ENCODE measurements around the gene ZNF630. TPM values are rescaled to one million over a fixed set of nuclear protein-coding genes. Genes with fewer than 3 reads are reported as not detected.

The ZNF630 gene
- polyA plus RNA-seq, 1 donor from 2014 or later: 2.3 TPM

- no peak overlapping the region for H3K4me2 ChIP-seq (ENCODE audit: low read length)
- no peaks in the 10 kb centered on the region for H3K79me2 ChIP-seq (replicated peaks; ENCODE audit: insufficient read depth, low read length)
- no peak overlapping the region for H3K9ac ChIP-seq (ENCODE audit: low read length)
- no peaks in the 10 kb centered on the region for H4K20me1 ChIP-seq (ENCODE audit: insufficient read depth)
- H3F3A ChIP-seq (ENCODE audit: insufficient read depth, low read length, poor library complexity, severe bottlenecking): no peaks in the 10 kb centered on the region
- H2AFZ ChIP-seq (ENCODE audit: low read depth, low read length): no peak overlapping the region
- TF ChIP-seq MXI1 (conservative IDR thresholded peaks at IDR 0.05; ENCODE audit: poor library complexity, severe bottlenecking) (no peak), EZH2 (IDR thresholded peaks at IDR 0.05; ENCODE audit: borderline replicate concordance, insufficient read depth, low read length, poor library complexity, severe bottlenecking) (no peak), EP300 (conservative IDR thresholded peaks at IDR 0.05; ENCODE audit: poor library complexity, severe bottlenecking) (no peak), REST (IDR thresholded peaks at IDR 0.05; ENCODE audit: borderline replicate concordance) (no peak), RAD21 (conservative IDR thresholded peaks at IDR 0.05) (no peak), TAF1 (IDR thresholded peaks at IDR 0.05; ENCODE audit: low read depth) (no peak), SMC3 (conservative IDR thresholded peaks at IDR 0.05; ENCODE audit: poor library complexity) (no peak), POLR2AphosphoS5 (IDR thresholded peaks at IDR 0.05) (no peak)
- TF ChIP-seq, protein P1, sequence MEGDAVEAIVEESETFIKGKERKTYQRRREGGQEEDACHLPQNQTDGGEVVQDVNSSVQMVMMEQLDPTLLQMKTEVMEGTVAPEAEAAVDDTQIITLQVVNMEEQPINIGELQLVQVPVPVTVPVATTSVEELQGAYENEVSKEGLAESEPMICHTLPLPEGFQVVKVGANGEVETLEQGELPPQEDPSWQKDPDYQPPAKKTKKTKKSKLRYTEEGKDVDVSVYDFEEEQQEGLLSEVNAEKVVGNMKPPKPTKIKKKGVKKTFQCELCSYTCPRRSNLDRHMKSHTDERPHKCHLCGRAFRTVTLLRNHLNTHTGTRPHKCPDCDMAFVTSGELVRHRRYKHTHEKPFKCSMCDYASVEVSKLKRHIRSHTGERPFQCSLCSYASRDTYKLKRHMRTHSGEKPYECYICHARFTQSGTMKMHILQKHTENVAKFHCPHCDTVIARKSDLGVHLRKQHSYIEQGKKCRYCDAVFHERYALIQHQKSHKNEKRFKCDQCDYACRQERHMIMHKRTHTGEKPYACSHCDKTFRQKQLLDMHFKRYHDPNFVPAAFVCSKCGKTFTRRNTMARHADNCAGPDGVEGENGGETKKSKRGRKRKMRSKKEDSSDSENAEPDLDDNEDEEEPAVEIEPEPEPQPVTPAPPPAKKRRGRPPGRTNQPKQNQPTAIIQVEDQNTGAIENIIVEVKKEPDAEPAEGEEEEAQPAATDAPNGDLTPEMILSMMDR (IDR thresholded peaks at IDR 0.05; ENCODE audit: poor library complexity, severe bottlenecking): no peak
- H3K36me3 ChIP-seq (ENCODE audit: insufficient read depth, low read length): no peaks in the 10 kb centered on the region
- no peak overlapping the region for H3K27ac ChIP-seq (ENCODE audit: low read length)
- no peak overlapping the region for H3K4me3 ChIP-seq (ENCODE audit: low read length)
- no peaks in the 10 kb centered on the region for H3K9me2 ChIP-seq (ENCODE audit: insufficient read depth, low read length)
- H3K27me3 ChIP-seq (ENCODE audit: insufficient read depth, low read depth, low read length): no peaks in the 10 kb centered on the region
- no peaks in the 10 kb centered on the region for H3K9me3 ChIP-seq (ENCODE audit: low read length)
Observed at GRCh38 chrX:48068096-48068887, 3.1 kb downstream of the ZNF630 start.

GRCh38 chrX:48064261-48064660 is 7.2 kb downstream of the ZNF630 start:
- Histone ChIP-seq H2AFZ (ENCODE audit: low read depth, low read length) (no peak overlapping the region), H3K9ac (ENCODE audit: low read length) (no peak overlapping the region), H3K27ac (ENCODE audit: low read length) (no peak overlapping the region), H4K20me1 (ENCODE audit: insufficient read depth) (no peaks in the 10 kb centered on the region), H3K36me3 (ENCODE audit: insufficient read depth, low read length) (no peaks in the 10 kb centered on the region), H3K9me3 (ENCODE audit: low read length) (no peaks in the 10 kb centered on the region), H3F3A (ENCODE audit: insufficient read depth, low read length, poor library complexity, severe bottlenecking) (no peaks in the 10 kb centered on the region), H3K4me3 (ENCODE audit: low read length) (no peak overlapping the region), H3K9me2 (ENCODE audit: insufficient read depth, low read length) (no peaks in the 10 kb centered on the region), H3K27me3 (ENCODE audit: insufficient read depth, low read depth, low read length) (no peaks in the 10 kb centered on the region), H3K4me2 (ENCODE audit: low read length) (no peak overlapping the region), H3K79me2 (replicated peaks; ENCODE audit: insufficient read depth, low read length) (no peaks in the 10 kb centered on the region)
- TF ChIP-seq SMC3 (conservative IDR thresholded peaks at IDR 0.05; ENCODE audit: poor library complexity): no peak
- TF ChIP-seq TAF1 (IDR thresholded peaks at IDR 0.05; ENCODE audit: low read depth): no peak
- TF ChIP-seq POLR2AphosphoS5 (IDR thresholded peaks at IDR 0.05): no peak
- TF ChIP-seq MXI1 (conservative IDR thresholded peaks at IDR 0.05; ENCODE audit: poor library complexity, severe bottlenecking): no peak
- TF ChIP-seq REST (IDR thresholded peaks at IDR 0.05; ENCODE audit: borderline replicate concordance): no peak
- TF ChIP-seq, protein P1 (IDR thresholded peaks at IDR 0.05; ENCODE audit: poor library complexity, severe bottlenecking): no peak
- TF ChIP-seq EZH2 (IDR thresholded peaks at IDR 0.05; ENCODE audit: borderline replicate concordance, insufficient read depth, low read length, poor library complexity, severe bottlenecking): no peak
- no peak for TF ChIP-seq EP300 (conservative IDR thresholded peaks at IDR 0.05; ENCODE audit: poor library complexity, severe bottlenecking)
- no peak for TF ChIP-seq RAD21 (conservative IDR thresholded peaks at IDR 0.05)
